Adipose tissue (tissue), 3 donors: ENCODE data around the gene OSM. TPM values are rescaled to one million over a fixed set of nuclear protein-coding genes. Genes with fewer than 3 reads are reported as not detected.

ENCODE experiments used
- H3K27ac ChIP-seq: one replicate; pipeline ENCODE4 v1.5.1; 2013; ENCODE audit warnings: low read depth, low read length
- WGBS, 3 donors: extraction: QIAGEN DNeasy Blood & Tissue Kit; methylation state at CpG; one replicate each; pipeline ENCODE4 v1.1.7; 2013; 5-methylcytosine and 5-hydroxymethylcytosine counted together
- polyA plus RNA-seq, 3 donors: library from polyadenylated mRNA; stranded (reverse); fragments of 200-250 nt; gene quantifications; one replicate each; pipeline ENCODE4 v1.2.3, GENCODE V29; 2013
- donor health status: healthy with polysubstance abuse.
- donor health status: Bipolar disorder and iron deficiency.
- donor health status: healthy.

Gene OSM
- polyA plus RNA-seq, 3 donors, result 0.45 to 14.7 (median 7.7) TPM

- H3K27ac ChIP-seq, result peak overlapping the region; percentile 10
- WGBS, 3 donors, result 25 to 57% (median 30%) methylated on average over 9 of the region's 9 CpGs
These were observed 35.6 kb upstream of the OSM start for GRCh38 chr22:30301995-30302809.

DNA sequence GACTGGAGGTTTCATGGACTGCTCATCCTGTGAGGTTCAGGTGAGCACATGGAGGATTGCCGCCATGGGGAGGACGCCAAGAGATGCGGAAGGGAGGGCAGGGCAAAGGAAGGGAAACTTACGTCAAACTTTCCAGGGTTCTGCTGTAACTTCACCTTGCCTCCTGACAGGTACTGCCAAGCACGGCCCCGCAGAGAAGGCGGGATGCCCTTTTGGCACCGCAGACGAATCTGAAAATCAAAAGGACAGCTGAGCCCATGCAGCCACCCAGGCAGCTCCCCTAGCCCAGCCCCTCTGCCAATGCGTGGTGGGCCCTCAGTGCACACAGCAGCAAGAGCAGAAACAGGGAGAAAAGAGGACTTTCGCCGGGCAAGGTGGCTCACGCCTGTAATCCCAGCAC is 32.7 kb upstream of the OSM start:
- H3K27ac ChIP-seq, result no peak overlapping the region
- 93 to 96% (median 94%) methylated on average over 13 of the region's 13 CpGs for WGBS, 3 donors

GRCh38 chr22:30297991-30298701 is 31.5 kb upstream of the OSM start:
- no peak overlapping the region for H3K27ac ChIP-seq
- 55 to 82% (median 76%) methylated on average over 9 of the region's 9 CpGs for WGBS, 3 donors

- no peak overlapping the region for H3K27ac ChIP-seq
- WGBS, 3 donors, result 88 to 92% (median 90%) methylated on average over 11 of the region's 11 CpGs
These were observed 30.8 kb upstream of the OSM start for GRCh38 chr22:30297276-30297990.

- H3K27ac ChIP-seq, result no peak overlapping the region
- 87 to 95% (median 92%) methylated on average over 3 of the region's 3 CpGs for WGBS, 3 donors
These were observed 30.2 kb upstream of the OSM start for GRCh38 chr22:30296833-30297232.

DNA sequence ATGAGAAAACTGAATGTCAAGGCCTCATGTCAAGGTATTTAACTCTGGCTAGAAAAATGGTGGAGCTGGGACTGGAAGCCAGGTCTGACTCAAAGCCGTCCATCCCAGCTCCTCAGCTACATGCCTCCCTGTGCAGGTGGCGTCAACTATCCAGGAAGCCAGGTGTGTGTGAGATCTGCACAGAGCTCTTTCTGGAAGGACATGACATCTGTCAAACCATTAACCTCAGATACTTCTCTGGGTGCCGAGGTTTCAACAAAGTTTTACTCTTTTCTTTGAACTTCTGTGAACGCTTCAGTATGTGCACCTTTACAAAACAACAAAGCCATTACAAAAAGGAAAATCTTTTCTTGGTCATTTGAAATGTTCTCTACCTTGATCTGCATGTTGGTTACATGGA is 29.7 kb upstream of the OSM start:
- 88 to 93% (median 91%) methylated on average over 4 of the region's 4 CpGs for WGBS, 3 donors
- H3K27ac ChIP-seq, result no peak overlapping the region

DNA sequence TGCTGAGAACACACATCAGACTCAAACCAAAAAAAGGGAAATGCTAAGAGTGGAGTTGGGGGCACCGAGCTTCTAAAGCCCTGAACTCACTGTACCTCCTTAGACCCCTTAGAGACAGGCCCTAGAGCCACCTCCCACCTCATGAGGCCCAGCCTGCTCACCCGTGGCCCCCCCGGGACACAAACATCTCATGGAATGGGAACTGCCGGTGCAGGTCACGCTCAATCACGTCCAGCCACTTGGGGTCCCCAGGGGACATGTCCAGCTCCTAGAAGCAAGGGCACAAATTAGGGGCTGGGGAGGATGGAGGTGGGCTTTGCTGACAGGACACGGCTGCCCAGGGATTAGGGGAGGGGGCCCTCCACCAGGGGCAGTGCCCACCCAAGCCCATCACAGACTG is 28.9 kb upstream of the OSM start:
- 70 to 75% (median 71%) methylated on average over 7 of the region's 7 CpGs for WGBS, 3 donors
- no peak overlapping the region for H3K27ac ChIP-seq

- no peak overlapping the region for H3K27ac ChIP-seq
- 91 to 95% (median 93%) methylated on average over 11 of the region's 11 CpGs for WGBS, 3 donors
These were observed 28.2 kb upstream of the OSM start for GRCh38 chr22:30294830-30295229.

DNA sequence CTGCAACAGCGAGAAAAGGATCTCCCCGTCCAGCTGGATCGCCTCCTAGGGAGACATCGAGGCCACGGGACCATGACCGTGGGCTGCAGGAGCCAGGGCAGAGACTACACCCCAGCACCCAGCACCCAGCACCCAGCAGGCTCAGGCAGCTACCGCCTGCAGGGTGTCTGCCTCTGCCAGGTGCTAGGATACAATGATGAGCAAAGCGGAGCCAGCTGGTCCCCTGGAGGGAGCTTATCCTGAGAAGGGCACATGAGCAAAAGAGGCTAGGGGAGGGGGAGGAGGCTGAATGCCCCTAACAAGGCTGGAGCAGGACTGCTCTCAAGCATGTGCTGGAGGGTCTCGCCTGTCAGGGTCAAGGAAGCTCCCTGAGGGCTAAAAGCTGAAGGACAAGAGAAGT is 27.4 kb upstream of the OSM start:
- WGBS, 3 donors, result 93 to 95% (median 95%) methylated on average over 9 of the region's 9 CpGs
- H3K27ac ChIP-seq, result no peak overlapping the region

DNA sequence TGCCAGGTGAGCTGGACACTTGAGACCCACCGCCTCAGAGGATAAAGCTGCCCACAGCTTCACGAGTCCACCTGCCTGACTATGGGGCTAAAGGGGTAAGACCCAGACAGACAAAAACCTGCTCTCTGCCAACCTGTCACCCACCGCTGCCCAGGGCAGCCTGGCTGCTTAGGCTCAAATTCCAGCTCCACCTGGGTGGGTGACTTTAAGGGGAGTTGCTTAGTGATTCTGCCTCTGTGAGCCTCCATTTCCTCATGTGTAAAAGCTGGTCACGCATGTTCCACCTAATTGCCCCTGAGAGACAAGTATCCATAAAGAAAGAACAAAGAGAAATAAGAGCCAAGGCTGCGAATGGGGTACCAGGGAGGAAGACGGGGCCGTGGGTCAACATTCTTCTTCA is 26.4 kb upstream of the OSM start:
- no peak overlapping the region for H3K27ac ChIP-seq
- 88 to 97% (median 90%) methylated on average over 7 of the region's 7 CpGs for WGBS, 3 donors

- H3K27ac ChIP-seq, result peak overlapping the region; percentile 88
- WGBS, 3 donors, result 85 to 94% (median 90%) methylated on average over 17 to 18 of the region's 18 CpGs
These were observed 25.7 kb upstream of the OSM start for GRCh38 chr22:30292069-30292970.

- peak overlapping the region; percentile 88 for H3K27ac ChIP-seq
- WGBS, 3 donors, result 55 to 62% (median 59%) methylated on average over 13 of the region's 13 CpGs
These were observed 24.6 kb upstream of the OSM start for GRCh38 chr22:30291058-30291892.

- WGBS, 3 donors, result 33 to 46% (median 38%) methylated on average over 3 of the region's 3 CpGs
- H3K27ac ChIP-seq, result peak overlapping the region; percentile 71
These were observed 23.8 kb upstream of the OSM start for GRCh38 chr22:30290342-30291057.

GRCh38 chr22:30289980-30290313 is 23.3 kb upstream of the OSM start:
- 15 to 21% (median 17%) methylated on average over 12 of the region's 12 CpGs for WGBS, 3 donors
- H3K27ac ChIP-seq, result peak overlapping the region; percentile 71

- H3K27ac ChIP-seq, result peak within 1 kb of the TSS; percentile 71
- WGBS, 3 donors, result 0 to 1% (median 1%) methylated on average over 69 to 85 of the region's 85 CpGs
These were observed 22.7 kb upstream of the OSM start, which contains the start of gene CASTOR1 for GRCh38 chr22:30289141-30289979. Gene CASTOR1, minus strand, starts transcription at chr22:30289505. Its CDS starts 8 bp downstream, at chr22:30289497.
